Measurements from ENCODE around the gene GLOD4. TPM values are rescaled to one million over a fixed set of nuclear protein-coding genes. Genes with fewer than 3 reads are reported as not detected.

Gene GLOD4
- total and polyA plus RNA-seq, 7 experiments from 2014 or later, result 60.1 to 102 (median 78.9) TPM

GRCh38 chr17:802481-802880 lies 20.4 kb upstream of the GLOD4 start:
- no peak for DNase-seq
- Mint-ChIP-seq H3K27me3 (no peaks in the 10 kb centered on the region), H3K9me3 (no peaks in the 10 kb centered on the region), H3K36me3 (no peaks in the 10 kb centered on the region), H3K4me3 (no peak overlapping the region), H3K4me1 (no peaks in the 10 kb centered on the region), H3K27ac (no peak overlapping the region)
- POLR2A ChIA-PET, result no interaction called here
- Histone ChIP-seq H3K4me1 (ENCODE audit: control insufficient read depth in 2 of 2, insufficient read depth in 2 of 2, low read length in 2 of 2) (no peaks in the 10 kb centered on the region), H3K9me3 (ENCODE audit: control insufficient read depth in 2 of 3, low read length in 3 of 3) (no peaks in the 10 kb centered on the region), H3K27ac (ENCODE audit: low read depth, low read length) (no peak overlapping the region), H3K36me3 (ENCODE audit: control insufficient read depth in 2 of 3, insufficient read depth in 3 of 3, low read length in 3 of 3) (no peaks in the 10 kb centered on the region), H3K27me3 (ENCODE audit: control insufficient read depth in 2 of 2, insufficient read depth in 2 of 2, low read length in 2 of 2) (no peaks in the 10 kb centered on the region), H3K4me3 (ENCODE audit: low read length) (no peak overlapping the region)
- ATAC-seq, result peak; percentile 14
- intact Hi-C loops (cut with micrococcal nuclease), result no loop called here
- CTCF ChIA-PET, result no interaction called here

GRCh38 chr17:801660-802059 lies 19.6 kb upstream of the GLOD4 start:
- Mint-ChIP-seq H3K9me3 (no peaks in the 10 kb centered on the region), H3K27ac (no peak overlapping the region), H3K27me3 (no peaks in the 10 kb centered on the region), H3K4me1 (peaks cover 0 to 2% (median 0%) of the 10 kb centered on the region in 7 donors), H3K36me3 (no peaks in the 10 kb centered on the region), H3K4me3 (no peak overlapping the region)
- H3K9me3 ChIP-seq (ENCODE audit: control insufficient read depth in 2 of 3, low read length in 3 of 3), result no peaks in the 10 kb centered on the region
- H3K36me3 ChIP-seq (ENCODE audit: control insufficient read depth in 2 of 3, insufficient read depth in 3 of 3, low read length in 3 of 3), result no peaks in the 10 kb centered on the region
- no peaks in the 10 kb centered on the region for H3K27me3 ChIP-seq (ENCODE audit: control insufficient read depth in 2 of 2, insufficient read depth in 2 of 2, low read length in 2 of 2)
- ChIA-PET CTCF (no interaction called here), POLR2A (no interaction called here)
- no peak overlapping the region for H3K4me3 ChIP-seq (ENCODE audit: low read length)
- H3K4me1 ChIP-seq (ENCODE audit: control insufficient read depth in 2 of 2, insufficient read depth in 2 of 2, low read length in 2 of 2), result no peaks in the 10 kb centered on the region
- DNase-seq, result no peak
- intact Hi-C loops (cut with micrococcal nuclease), result no loop called here
- no peak overlapping the region for H3K27ac ChIP-seq (ENCODE audit: low read depth, low read length)
- ATAC-seq, result no peak

GRCh38 chr17:800446-801242 lies 18.6 kb upstream of the GLOD4 start:
- no peak overlapping the region for H3K4me3 ChIP-seq (ENCODE audit: low read length)
- no peak for ATAC-seq
- no peaks in the 10 kb centered on the region for H3K4me1 ChIP-seq (ENCODE audit: control insufficient read depth in 2 of 2, insufficient read depth in 2 of 2, low read length in 2 of 2)
- Mint-ChIP-seq H3K36me3 (no peaks in the 10 kb centered on the region), H3K27ac (peak overlapping the region in 1 of 9 donors; percentile 23), H3K9me3 (no peaks in the 10 kb centered on the region), H3K27me3 (no peaks in the 10 kb centered on the region), H3K4me3 (no peak overlapping the region), H3K4me1 (peaks cover 0 to 4% (median 0%) of the 10 kb centered on the region in 7 donors)
- ChIA-PET POLR2A (no interaction called here), CTCF (no interaction called here)
- no peaks in the 10 kb centered on the region for H3K27me3 ChIP-seq (ENCODE audit: control insufficient read depth in 2 of 2, insufficient read depth in 2 of 2, low read length in 2 of 2)
- no peaks in the 10 kb centered on the region for H3K36me3 ChIP-seq (ENCODE audit: control insufficient read depth in 2 of 3, insufficient read depth in 3 of 3, low read length in 3 of 3)
- no peak for DNase-seq
- no peak overlapping the region for H3K27ac ChIP-seq (ENCODE audit: low read depth, low read length)
- intact Hi-C loops (cut with micrococcal nuclease), result no loop called here
- no peaks in the 10 kb centered on the region for H3K9me3 ChIP-seq (ENCODE audit: control insufficient read depth in 2 of 3, low read length in 3 of 3)

GRCh38 chr17:799261-799660 lies 17.2 kb upstream of the GLOD4 start:
- POLR2A ChIA-PET, result no interaction called here
- H3K9me3 Mint-ChIP-seq, result no peaks in the 10 kb centered on the region

GRCh38 chr17:798246-798645 lies 16.2 kb upstream of the GLOD4 start:
- H3K4me3 Mint-ChIP-seq, result no peak overlapping the region
- Histone ChIP-seq H3K9me3 (ENCODE audit: control insufficient read depth in 2 of 3, low read length in 3 of 3) (no peaks in the 10 kb centered on the region), H3K27ac (ENCODE audit: low read depth, low read length) (no peak overlapping the region), H3K4me1 (ENCODE audit: control insufficient read depth in 2 of 2, insufficient read depth in 2 of 2, low read length in 2 of 2) (peaks cover 2 to 6% of the 10 kb centered on the region in 2 donors), H3K27me3 (ENCODE audit: control insufficient read depth in 2 of 2, insufficient read depth in 2 of 2, low read length in 2 of 2) (no peaks in the 10 kb centered on the region), H3K4me3 (ENCODE audit: low read length) (no peak overlapping the region), H3K36me3 (ENCODE audit: control insufficient read depth in 2 of 3, insufficient read depth in 3 of 3, low read length in 3 of 3) (no peaks in the 10 kb centered on the region)
- H3K27me3 Mint-ChIP-seq, result no peaks in the 10 kb centered on the region
- no peaks in the 10 kb centered on the region for H3K9me3 Mint-ChIP-seq
- ChIA-PET CTCF (interaction anchor here (0.6 to 1.2 kb wide), 2 partner anchors 150 to 183 kb away, joined by 5 read pairs; no protein-coding TSS in a partner anchor), POLR2A (no interaction called here)
- peak overlapping the region in 1 of 9 donors; percentile 49 for H3K27ac Mint-ChIP-seq
- intact Hi-C loops (cut with micrococcal nuclease), result no loop called here
- peaks cover 3 to 10% (median 6%) of the 10 kb centered on the region in 7 donors for H3K4me1 Mint-ChIP-seq
- DNase-seq (no peak), ATAC-seq (no peak)
- no peaks in the 10 kb centered on the region for H3K36me3 Mint-ChIP-seq

More at GRCh38 chr17:799261-799660, 17.2 kb upstream of the GLOD4 start:
- Mint-ChIP-seq H3K4me1 (peaks cover 3 to 10% (median 6%) of the 10 kb centered on the region in 7 donors), H3K27ac (no peak overlapping the region), H3K27me3 (no peaks in the 10 kb centered on the region), H3K36me3 (no peaks in the 10 kb centered on the region), H3K4me3 (no peak overlapping the region)
- Histone ChIP-seq H3K27ac (ENCODE audit: low read depth, low read length) (no peak overlapping the region), H3K4me3 (ENCODE audit: low read length) (no peak overlapping the region), H3K27me3 (ENCODE audit: control insufficient read depth in 2 of 2, insufficient read depth in 2 of 2, low read length in 2 of 2) (no peaks in the 10 kb centered on the region), H3K9me3 (ENCODE audit: control insufficient read depth in 2 of 3, low read length in 3 of 3) (no peaks in the 10 kb centered on the region), H3K4me1 (ENCODE audit: control insufficient read depth in 2 of 2, insufficient read depth in 2 of 2, low read length in 2 of 2) (peaks cover 2 to 6% of the 10 kb centered on the region in 2 donors), H3K36me3 (ENCODE audit: control insufficient read depth in 2 of 3, insufficient read depth in 3 of 3, low read length in 3 of 3) (no peaks in the 10 kb centered on the region)
- ATAC-seq (no peak), DNase-seq (no peak)
- CTCF ChIA-PET, result interaction anchor here (0.6 kb wide), 1 partner anchor 347 kb away, joined by 3 read pairs; no protein-coding TSS in a partner anchor
- intact Hi-C loops (cut with micrococcal nuclease), result no loop called here

GRCh38 chr17:797236-797840 lies 15.3 kb upstream of the GLOD4 start:
- intact Hi-C loops (cut with micrococcal nuclease), result no loop called here
- DNase-seq, result no peak
- Mint-ChIP-seq H3K9me3 (no peaks in the 10 kb centered on the region), H3K27ac (no peak overlapping the region), H3K4me3 (no peak overlapping the region), H3K4me1 (peaks cover 3 to 10% (median 6%) of the 10 kb centered on the region in 7 donors), H3K27me3 (no peaks in the 10 kb centered on the region), H3K36me3 (peaks cover 0 to 5% (median 0%) of the 10 kb centered on the region in 5 donors)
- Histone ChIP-seq H3K4me3 (ENCODE audit: low read length) (no peak overlapping the region), H3K9me3 (ENCODE audit: control insufficient read depth in 2 of 3, low read length in 3 of 3) (no peaks in the 10 kb centered on the region), H3K27me3 (ENCODE audit: control insufficient read depth in 2 of 2, insufficient read depth in 2 of 2, low read length in 2 of 2) (no peaks in the 10 kb centered on the region), H3K4me1 (ENCODE audit: control insufficient read depth in 2 of 2, insufficient read depth in 2 of 2, low read length in 2 of 2) (peaks cover 2 to 6% of the 10 kb centered on the region in 2 donors), H3K27ac (ENCODE audit: low read depth, low read length) (no peak overlapping the region), H3K36me3 (ENCODE audit: control insufficient read depth in 2 of 3, insufficient read depth in 3 of 3, low read length in 3 of 3) (peaks cover 0 to 4% (median under 1%) of the 10 kb centered on the region in 3 experiments)
- no peak for ATAC-seq
- ChIA-PET POLR2A (interaction anchor here (1.1 kb wide), 1 partner anchor 184 kb away, joined by 4 read pairs; no protein-coding TSS in a partner anchor), CTCF (interaction anchor here (0.5 to 1.2 kb wide), 6 partner anchors 9 to 259 kb away, joined by 3 to 5 read pairs (median 3); no protein-coding TSS in a partner anchor)
